ENCODE data around the gene RPS21.
A peak's percentile ranks its signal among the peaks of the same experiment; 100 is the strongest.

The RPS21 gene

GRCh38 chr20:62353289-62354030 lies 33.4 kb upstream of the RPS21 start:
- peaks cover 19% of the 10 kb centered on the region for H3K4me1 ChIP-seq
- H3K27ac ChIP-seq = no peak overlapping the region
- no peaks in the 10 kb centered on the region for H3K36me3 ChIP-seq (ENCODE audit: control insufficient read depth, insufficient read depth, low read length)
- no peak for TF ChIP-seq CTCF (IDR thresholded peaks at IDR 0.05)
- H2AFZ ChIP-seq = no peak overlapping the region
- no peaks in the 10 kb centered on the region for H3K27me3 ChIP-seq (ENCODE audit: control insufficient read depth, insufficient read depth, low read length)
- no peak overlapping the region for H3K9ac ChIP-seq
- H3K4me2 ChIP-seq (ENCODE audit: low read length) = no peak overlapping the region
- peaks cover 2% of the 10 kb centered on the region for H3K79me2 ChIP-seq
- H3K4me3 ChIP-seq (ENCODE audit: low read depth, low read length) = no peak overlapping the region
- H3K9me3 ChIP-seq (ENCODE audit: control insufficient read depth, low read length) = no peaks in the 10 kb centered on the region

DNA sequence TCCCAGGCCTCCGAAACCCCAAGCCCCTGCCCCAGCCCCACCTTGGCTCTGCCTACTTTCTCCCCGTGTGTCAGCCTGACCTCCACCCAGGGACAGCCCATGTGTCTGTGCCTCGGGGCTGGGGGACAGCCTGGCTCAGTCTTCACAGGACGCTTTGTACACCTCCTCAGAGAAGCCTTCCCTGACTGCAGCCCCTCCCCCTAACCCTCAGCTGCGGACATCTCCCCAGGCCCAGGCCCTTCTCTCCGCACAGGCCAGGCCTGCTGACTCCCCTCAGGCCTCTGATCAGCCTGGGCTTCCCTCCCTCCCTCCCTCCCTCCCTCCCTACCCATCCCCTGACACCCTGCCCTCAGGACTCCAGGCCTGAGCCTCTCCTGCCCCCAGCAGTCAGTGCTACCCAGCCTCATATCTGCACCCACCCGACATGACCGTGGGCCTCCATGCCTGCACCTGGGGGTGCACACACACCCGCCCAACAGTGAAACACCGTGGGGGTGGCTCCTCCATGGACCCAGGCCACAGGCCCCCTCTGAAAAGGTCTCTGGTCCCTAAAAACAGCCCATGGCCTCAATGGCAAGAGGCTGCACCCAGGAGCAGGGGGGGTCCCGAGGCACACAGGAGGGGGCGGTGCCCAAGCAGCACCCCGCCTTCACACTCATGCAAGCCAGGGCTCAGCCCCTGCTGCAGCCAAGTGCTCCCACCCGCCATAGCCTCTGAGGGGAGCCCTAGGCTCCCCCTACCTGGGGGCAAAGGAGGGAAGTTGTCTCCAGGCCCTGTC lies 32.7 kb upstream of the RPS21 start:
- Histone ChIP-seq H3K27me3 (ENCODE audit: control insufficient read depth, insufficient read depth, low read length) (no peaks in the 10 kb centered on the region), H3K9me3 (ENCODE audit: control insufficient read depth, low read length) (no peaks in the 10 kb centered on the region), H3K27ac (no peak overlapping the region), H3K36me3 (ENCODE audit: control insufficient read depth, insufficient read depth, low read length) (no peaks in the 10 kb centered on the region), H2AFZ (no peak overlapping the region), H3K4me3 (ENCODE audit: low read depth, low read length) (no peak overlapping the region), H3K79me2 (peaks cover 2% of the 10 kb centered on the region), H3K4me2 (ENCODE audit: low read length) (no peak overlapping the region), H3K4me1 (peaks cover 20% of the 10 kb centered on the region), H3K9ac (no peak overlapping the region)
- no peak for TF ChIP-seq CTCF (IDR thresholded peaks at IDR 0.05)

GRCh38 chr20:62354811-62355341 lies 32.0 kb upstream of the RPS21 start:
- H3K9me3 ChIP-seq (ENCODE audit: control insufficient read depth, low read length) = no peaks in the 10 kb centered on the region
- TF ChIP-seq CTCF (IDR thresholded peaks at IDR 0.05) = no peak
- H3K36me3 ChIP-seq (ENCODE audit: control insufficient read depth, insufficient read depth, low read length) = no peaks in the 10 kb centered on the region
- no peaks in the 10 kb centered on the region for H3K27me3 ChIP-seq (ENCODE audit: control insufficient read depth, insufficient read depth, low read length)
- no peak overlapping the region for H3K9ac ChIP-seq
- no peak overlapping the region for H2AFZ ChIP-seq
- H3K4me1 ChIP-seq = peaks cover 20% of the 10 kb centered on the region
- no peak overlapping the region for H3K27ac ChIP-seq
- no peak overlapping the region for H3K4me2 ChIP-seq (ENCODE audit: low read length)
- H3K4me3 ChIP-seq (ENCODE audit: low read depth, low read length) = no peak overlapping the region
- peaks cover 2% of the 10 kb centered on the region for H3K79me2 ChIP-seq

DNA sequence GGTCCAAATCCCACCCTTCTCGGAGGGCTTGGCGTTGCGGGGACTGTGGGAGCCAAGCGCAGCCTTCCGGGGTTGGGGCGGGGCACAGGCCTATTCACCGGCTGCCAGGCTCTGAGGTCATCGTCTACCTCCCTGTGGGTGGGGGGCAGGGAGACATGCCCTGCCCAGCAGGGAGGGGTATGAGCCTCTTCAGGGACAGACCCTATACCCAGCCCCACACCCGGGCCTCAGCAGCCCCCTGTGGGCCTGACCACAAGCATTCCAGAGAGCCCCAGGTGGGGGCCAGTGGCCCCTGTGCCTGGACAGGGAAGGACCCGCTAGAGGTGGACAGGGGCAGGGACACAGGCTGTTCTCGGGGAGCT lies 31.4 kb upstream of the RPS21 start:
- Histone ChIP-seq H3K4me3 (ENCODE audit: low read depth, low read length) (no peak overlapping the region), H3K4me1 (peaks cover 20% of the 10 kb centered on the region), H3K79me2 (peaks cover 2% of the 10 kb centered on the region), H3K27me3 (ENCODE audit: control insufficient read depth, insufficient read depth, low read length) (no peaks in the 10 kb centered on the region), H3K9ac (no peak overlapping the region), H3K36me3 (ENCODE audit: control insufficient read depth, insufficient read depth, low read length) (no peaks in the 10 kb centered on the region), H3K27ac (peak overlapping the region; percentile 70), H2AFZ (no peak overlapping the region), H3K9me3 (ENCODE audit: control insufficient read depth, low read length) (no peaks in the 10 kb centered on the region), H3K4me2 (ENCODE audit: low read length) (no peak overlapping the region)
- TF ChIP-seq CTCF (IDR thresholded peaks at IDR 0.05) = no peak

Data from parathyroid adenoma (tissue), 2 donors.